Measurements from ENCODE around the gene BEGAIN. TPM values are rescaled to one million over a fixed set of nuclear protein-coding genes. Genes with fewer than 3 reads are reported as not detected.
A peak's percentile ranks its signal among the peaks of the same experiment; 100 is the strongest.

Gene BEGAIN
- total RNA-seq, 4 donors from 2014 or later: 0.25 to 2.2 (median 1.6) TPM

- 91 to 93% methylated on average over 24 of the region's 24 CpGs for WGBS, 2 donors
These were observed 17.5 kb upstream of the BEGAIN start for GRCh38 chr14:100604709-100605108.

GRCh38 chr14:100604121-100604501, 16.9 kb upstream of the BEGAIN start:
- TF ChIP-seq POLR2A (IDR thresholded peaks at IDR 0.05): no peak
- TF ChIP-seq CTCF (IDR thresholded peaks at IDR 0.05): no peak
- peak in 1 of 2 donors; percentile 78 for DNase-seq (ENCODE audit: low spot score in 2 of 2)
- H3K4me3 ChIP-seq (ENCODE audit: low read depth, poor library complexity, severe bottlenecking): no peak overlapping the region
- WGBS, 2 donors: 88 to 93% methylated on average over 13 of the region's 13 CpGs
- intact Hi-C loops (cut with DNase I; ENCODE audit: low total_unique reads): no loop called here

More at GRCh38 chr14:100604709-100605108, 17.5 kb upstream of the BEGAIN start:
- TF ChIP-seq CTCF (IDR thresholded peaks at IDR 0.05) (no peak), POLR2A (IDR thresholded peaks at IDR 0.05) (no peak)
- intact Hi-C loops (cut with DNase I; ENCODE audit: low total_unique reads): no loop called here
- no peak overlapping the region for H3K4me3 ChIP-seq (ENCODE audit: low read depth, poor library complexity, severe bottlenecking)
- DNase-seq (ENCODE audit: low spot score in 2 of 2): peak in 1 of 2 donors; percentile 70

GRCh38 chr14:100603341-100604120, 16.3 kb upstream of the BEGAIN start:
- peak in 1 of 2 donors; percentile 72 for DNase-seq (ENCODE audit: low spot score in 2 of 2)
- intact Hi-C loops (cut with DNase I; ENCODE audit: low total_unique reads): no loop called here
- 72 to 80% methylated on average over 17 to 18 of the region's 18 CpGs for WGBS, 2 donors
- no peak overlapping the region for H3K4me3 ChIP-seq (ENCODE audit: low read depth, poor library complexity, severe bottlenecking)
- TF ChIP-seq CTCF (IDR thresholded peaks at IDR 0.05): no peak
- no peak for TF ChIP-seq POLR2A (IDR thresholded peaks at IDR 0.05)

- peak in 1 of 2 donors; percentile 15 for DNase-seq (ENCODE audit: low spot score in 2 of 2)
- 71 to 73% methylated on average over 7 of the region's 7 CpGs for WGBS, 2 donors
- intact Hi-C loops (cut with DNase I; ENCODE audit: low total_unique reads): no loop called here
These were observed 15.5 kb upstream of the BEGAIN start for GRCh38 chr14:100602621-100603230.

GRCh38 chr14:100601914-100602313, 14.7 kb upstream of the BEGAIN start:
- H3K4me3 ChIP-seq (ENCODE audit: low read depth, poor library complexity, severe bottlenecking): no peak overlapping the region
- TF ChIP-seq POLR2A (IDR thresholded peaks at IDR 0.05) (no peak), CTCF (IDR thresholded peaks at IDR 0.05) (no peak)
- DNase-seq (ENCODE audit: low spot score in 2 of 2): no peak
- WGBS, 2 donors: 81 to 87% methylated on average over 4 of the region's 4 CpGs
- intact Hi-C loops (cut with DNase I; ENCODE audit: low total_unique reads): no loop called here

More at GRCh38 chr14:100602621-100603230, 15.5 kb upstream of the BEGAIN start:
- no peak for TF ChIP-seq POLR2A (IDR thresholded peaks at IDR 0.05)
- TF ChIP-seq CTCF (IDR thresholded peaks at IDR 0.05): no peak
- no peak overlapping the region for H3K4me3 ChIP-seq (ENCODE audit: low read depth, poor library complexity, severe bottlenecking)
